AG04449 (cell line): ENCODE results near the gene CACNA2D3.

Source experiments
- CTCF ChIA-PET: fragments of 350-600 bp; formaldehyde crosslinking; extraction: SDS; loops from one replicate; lab custom pipeline; 2021; ENCODE audit warnings: antibody characterized with exemption; lab: Yijun Ruan, JAX
- POLR2A ChIA-PET: fragments of 400-600, 350-600 bp; formaldehyde crosslinking; extraction: SDS; loops from one replicate; lab custom pipeline; 2020; ENCODE audit warnings: antibody characterized with exemption, inconsistent platforms; lab: Yijun Ruan, JAX
- DNase-seq: peaks from one replicate; pipeline ENCODE4 v3.0.0-alpha.2; 2010; ENCODE audit warnings: low read depth, low spot score
- H3K4me3 ChIP-seq: 2 replicates; pipeline ENCODE4 v1.5.1; 2011; ENCODE audit warnings: low read depth, mild to moderate bottlenecking, control low read depth, low read length
- CTCF ChIP-seq: IDR thresholded peaks from one replicate; pipeline ENCODE4 v1.5.1; 2011; ENCODE audit warnings: mild to moderate bottlenecking, moderate library complexity, low read length, control low read depth, inconsistent platforms; ENCODE audit not compliant: insufficient read depth; ENCODE audit errors: missing control alignments

The CACNA2D3 gene

DNA sequence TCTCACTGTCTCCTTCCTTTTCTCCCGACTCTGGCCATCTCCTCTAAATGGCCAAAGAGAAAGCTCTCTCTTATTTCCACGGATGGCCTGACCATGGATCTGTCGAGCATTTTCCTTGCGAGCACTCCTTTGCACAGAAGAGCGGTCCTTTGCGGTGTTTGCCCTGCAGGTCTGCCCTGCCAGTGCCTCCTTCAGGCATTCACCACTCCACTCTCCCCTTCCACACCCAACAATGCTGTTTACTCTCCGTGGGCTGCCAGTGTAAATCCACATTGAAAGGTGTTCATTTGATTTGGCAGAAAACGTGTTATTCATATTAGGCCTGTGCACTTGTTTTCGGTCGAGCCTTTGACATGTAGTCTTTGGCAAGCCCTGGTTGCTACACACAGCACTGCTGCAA is 49.6 kb downstream of the CACNA2D3 start:
- CTCF ChIA-PET = no interaction called here
- DNase-seq = no peak
- H3K4me3 ChIP-seq = no peak overlapping the region
- POLR2A ChIA-PET = no interaction called here
- TF ChIP-seq CTCF = no peak

- TF ChIP-seq CTCF = no peak
- no peak overlapping the region for H3K4me3 ChIP-seq
- DNase-seq = no peak
- ChIA-PET CTCF (no interaction called here), POLR2A (no interaction called here)
These were observed 51.0 kb downstream of the CACNA2D3 start for GRCh38 chr3:54173371-54173770.

GRCh38 chr3:54176106-54176505 is 53.8 kb downstream of the CACNA2D3 start:
- no peak for TF ChIP-seq CTCF
- H3K4me3 ChIP-seq = no peak overlapping the region
- CTCF ChIA-PET = no interaction called here
- DNase-seq = no peak
- POLR2A ChIA-PET = no interaction called here

- no peak for TF ChIP-seq CTCF
- no peak overlapping the region for H3K4me3 ChIP-seq
- no peak for DNase-seq
- ChIA-PET POLR2A (no interaction called here), CTCF (no interaction called here)
These were observed 55.5 kb downstream of the CACNA2D3 start for GRCh38 chr3:54177816-54178215.

- no peak for DNase-seq
- no peak overlapping the region for H3K4me3 ChIP-seq
- CTCF ChIA-PET = no interaction called here
- no peak for TF ChIP-seq CTCF
- POLR2A ChIA-PET = no interaction called here
These were observed 56.0 kb downstream of the CACNA2D3 start for GRCh38 chr3:54178376-54178775.

- no peak for TF ChIP-seq CTCF
- DNase-seq = no peak
- ChIA-PET CTCF (no interaction called here), POLR2A (no interaction called here)
- no peak overlapping the region for H3K4me3 ChIP-seq
These were observed 58.6 kb downstream of the CACNA2D3 start for GRCh38 chr3:54180921-54181320.
